Measurements from ENCODE around the gene HS3ST3B1.

Gene HS3ST3B1

DNA sequence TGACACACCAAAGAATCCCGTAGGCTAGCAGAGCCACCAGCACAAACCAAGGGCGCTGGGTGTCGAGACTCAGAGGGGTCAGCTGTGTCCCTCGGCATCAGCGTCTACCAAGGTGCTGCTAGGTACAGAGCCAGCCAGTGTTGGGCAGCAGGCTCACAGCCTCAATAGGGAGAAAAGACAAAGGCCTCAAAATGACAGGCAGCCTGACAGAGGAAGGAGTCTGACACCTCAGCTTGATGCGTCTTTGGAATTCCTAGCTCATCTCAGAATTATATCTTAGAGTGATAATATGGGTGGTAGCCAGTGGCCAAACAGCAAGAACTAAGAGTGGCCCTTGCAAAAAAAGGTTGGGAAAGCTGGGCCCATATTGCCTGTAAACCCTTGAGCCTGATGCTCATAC, 45.9 kb downstream of the HS3ST3B1 start:
- DNase-seq (ENCODE audit: low read depth): no peak
- H3K4me3 ChIP-seq (ENCODE audit: low read depth, low read length): no peak overlapping the region

DNA sequence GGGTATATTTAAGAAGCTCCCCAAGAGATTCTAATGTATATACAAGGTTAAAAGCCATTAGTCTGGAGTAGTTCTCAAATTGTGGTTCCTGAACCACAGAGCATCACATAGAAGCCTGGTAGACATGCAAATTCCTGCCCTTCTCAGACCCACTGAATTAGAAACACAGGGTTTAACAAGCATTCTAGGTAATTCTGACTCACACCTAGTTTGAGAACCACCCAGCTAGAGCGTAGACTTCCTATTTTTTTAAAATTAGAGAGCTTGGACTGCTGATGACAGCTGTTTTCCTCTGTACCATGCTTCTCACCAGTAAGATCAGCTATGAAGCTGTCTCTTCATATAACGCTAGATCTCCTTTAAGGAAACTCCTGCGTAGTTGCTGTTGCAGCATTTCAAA, 50.6 kb downstream of the HS3ST3B1 start:
- TF ChIP-seq, protein P1, sequence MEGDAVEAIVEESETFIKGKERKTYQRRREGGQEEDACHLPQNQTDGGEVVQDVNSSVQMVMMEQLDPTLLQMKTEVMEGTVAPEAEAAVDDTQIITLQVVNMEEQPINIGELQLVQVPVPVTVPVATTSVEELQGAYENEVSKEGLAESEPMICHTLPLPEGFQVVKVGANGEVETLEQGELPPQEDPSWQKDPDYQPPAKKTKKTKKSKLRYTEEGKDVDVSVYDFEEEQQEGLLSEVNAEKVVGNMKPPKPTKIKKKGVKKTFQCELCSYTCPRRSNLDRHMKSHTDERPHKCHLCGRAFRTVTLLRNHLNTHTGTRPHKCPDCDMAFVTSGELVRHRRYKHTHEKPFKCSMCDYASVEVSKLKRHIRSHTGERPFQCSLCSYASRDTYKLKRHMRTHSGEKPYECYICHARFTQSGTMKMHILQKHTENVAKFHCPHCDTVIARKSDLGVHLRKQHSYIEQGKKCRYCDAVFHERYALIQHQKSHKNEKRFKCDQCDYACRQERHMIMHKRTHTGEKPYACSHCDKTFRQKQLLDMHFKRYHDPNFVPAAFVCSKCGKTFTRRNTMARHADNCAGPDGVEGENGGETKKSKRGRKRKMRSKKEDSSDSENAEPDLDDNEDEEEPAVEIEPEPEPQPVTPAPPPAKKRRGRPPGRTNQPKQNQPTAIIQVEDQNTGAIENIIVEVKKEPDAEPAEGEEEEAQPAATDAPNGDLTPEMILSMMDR (conservative IDR thresholded peaks at IDR 0.05; ENCODE audit: low read depth, low read length): no peak
- H3K4me3 ChIP-seq (ENCODE audit: low read depth, low read length): no peak overlapping the region
- DNase-seq (ENCODE audit: low read depth): no peak

More for the DNA sequence above, 45.9 kb downstream of the HS3ST3B1 start:
- TF ChIP-seq, protein P1 (conservative IDR thresholded peaks at IDR 0.05; ENCODE audit: low read depth, low read length): no peak

DNA sequence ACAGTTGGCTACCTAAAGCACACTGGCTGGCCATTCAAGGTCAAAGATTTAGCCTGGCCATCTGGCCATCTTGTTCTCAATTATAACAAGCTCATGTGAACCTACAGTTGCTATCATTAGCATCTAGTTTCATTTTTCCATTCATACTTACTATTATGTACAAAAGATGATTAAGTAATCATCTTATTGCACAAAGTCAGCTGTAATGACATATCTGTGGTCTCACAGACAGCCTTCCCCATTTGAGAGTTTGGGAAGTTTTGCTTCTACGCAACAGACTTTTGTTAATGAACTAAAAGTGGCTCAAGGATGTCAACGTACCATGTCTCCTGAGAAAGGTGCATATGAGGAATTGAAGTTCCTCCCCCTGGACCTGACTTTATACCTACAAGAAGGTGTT, 51.3 kb downstream of the HS3ST3B1 start:
- H3K4me3 ChIP-seq (ENCODE audit: low read depth, low read length): no peak overlapping the region
- peak; percentile 34 for DNase-seq (ENCODE audit: low read depth)
- TF ChIP-seq, protein P1 (conservative IDR thresholded peaks at IDR 0.05; ENCODE audit: low read depth, low read length): no peak

DNA sequence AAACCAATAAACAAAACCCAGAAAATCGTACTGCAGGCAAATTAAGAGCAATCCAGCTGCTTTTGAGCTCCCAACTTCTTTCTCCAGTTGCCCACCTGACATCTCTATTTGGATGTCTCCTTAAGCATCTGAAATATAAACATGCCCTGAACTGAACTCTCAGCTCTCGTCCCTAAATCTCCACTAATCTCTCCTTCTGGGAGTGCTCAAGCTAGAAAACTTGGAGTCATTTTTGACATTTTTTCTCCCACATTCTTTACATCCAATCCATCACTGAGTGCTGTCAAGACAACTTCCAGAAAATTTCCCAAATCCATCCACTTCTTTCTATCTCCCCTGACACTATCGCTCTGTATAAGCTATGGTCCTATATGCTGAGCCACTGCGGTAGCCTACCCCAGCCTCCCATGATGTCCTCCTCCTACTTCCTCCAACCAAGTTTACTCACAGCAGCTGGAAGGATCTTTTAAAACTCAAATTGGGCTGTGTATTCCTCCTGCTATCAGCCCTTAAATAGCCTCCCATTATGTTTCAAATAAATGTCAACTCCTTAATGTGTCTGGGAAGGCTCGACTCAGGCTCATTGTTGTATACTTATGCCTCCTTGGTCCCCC, 53.1 kb downstream of the HS3ST3B1 start:
- no peak overlapping the region for H3K4me3 ChIP-seq (ENCODE audit: low read depth, low read length)
- TF ChIP-seq, protein P1 (conservative IDR thresholded peaks at IDR 0.05; ENCODE audit: low read depth, low read length): no peak
- DNase-seq (ENCODE audit: low read depth): no peak

DNA sequence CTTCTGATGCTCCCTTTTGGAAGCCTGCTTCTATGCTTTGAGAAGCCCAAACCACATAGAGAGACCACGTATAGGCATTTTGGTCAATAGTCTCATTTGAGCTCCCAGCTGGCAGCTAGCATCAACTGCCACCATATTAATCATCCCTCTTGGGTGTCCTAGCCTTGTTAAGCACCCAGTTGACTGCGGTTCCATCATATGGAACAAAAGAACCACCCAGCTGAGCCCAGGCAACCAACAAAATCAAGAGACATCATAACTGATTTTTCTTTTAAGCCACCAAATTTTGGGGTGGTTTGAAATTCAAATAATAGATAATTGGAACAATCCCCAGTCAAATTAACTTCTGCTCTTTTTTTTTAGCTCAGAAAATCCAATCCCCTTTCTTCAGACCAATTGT, 53.9 kb downstream of the HS3ST3B1 start:
- H3K4me3 ChIP-seq (ENCODE audit: low read depth, low read length): no peak overlapping the region
- TF ChIP-seq, protein P1 (conservative IDR thresholded peaks at IDR 0.05; ENCODE audit: low read depth, low read length): no peak
- no peak for DNase-seq (ENCODE audit: low read depth)

DNA sequence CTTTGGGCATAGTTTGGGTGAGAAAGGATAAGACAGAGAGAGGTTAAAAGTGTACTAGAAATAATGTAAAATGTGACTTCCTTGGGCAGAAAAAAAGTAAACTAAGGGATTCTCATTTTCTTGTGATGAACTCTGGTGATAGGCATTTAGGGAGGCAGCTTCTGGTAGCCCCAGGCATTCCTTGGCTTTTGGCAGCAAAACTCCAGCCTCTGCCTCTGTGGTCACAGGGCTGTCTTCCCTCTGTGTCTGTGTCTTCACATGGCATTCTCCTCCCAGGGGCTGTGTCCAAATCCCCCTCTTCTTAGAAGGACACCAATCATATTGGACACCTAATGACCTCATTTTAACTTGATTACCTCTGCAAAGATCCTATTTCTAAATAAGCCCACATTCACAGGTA, 54.7 kb downstream of the HS3ST3B1 start:
- H3K4me3 ChIP-seq (ENCODE audit: low read depth, low read length): no peak overlapping the region
- DNase-seq (ENCODE audit: low read depth): no peak
- TF ChIP-seq, protein P1 (conservative IDR thresholded peaks at IDR 0.05; ENCODE audit: low read depth, low read length): no peak
